ENCODE measurements around the gene TMEM91. TPM values are rescaled to one million over a fixed set of nuclear protein-coding genes. Genes with fewer than 3 reads are reported as not detected.

TMEM91 gene
- total and polyA plus RNA-seq, 9 of the 15 experiments (the other 6 are each of a cell fraction or from before 2014, with no cell fraction given): 1.2 to 5.2 (median 2.7) TPM

DNA sequence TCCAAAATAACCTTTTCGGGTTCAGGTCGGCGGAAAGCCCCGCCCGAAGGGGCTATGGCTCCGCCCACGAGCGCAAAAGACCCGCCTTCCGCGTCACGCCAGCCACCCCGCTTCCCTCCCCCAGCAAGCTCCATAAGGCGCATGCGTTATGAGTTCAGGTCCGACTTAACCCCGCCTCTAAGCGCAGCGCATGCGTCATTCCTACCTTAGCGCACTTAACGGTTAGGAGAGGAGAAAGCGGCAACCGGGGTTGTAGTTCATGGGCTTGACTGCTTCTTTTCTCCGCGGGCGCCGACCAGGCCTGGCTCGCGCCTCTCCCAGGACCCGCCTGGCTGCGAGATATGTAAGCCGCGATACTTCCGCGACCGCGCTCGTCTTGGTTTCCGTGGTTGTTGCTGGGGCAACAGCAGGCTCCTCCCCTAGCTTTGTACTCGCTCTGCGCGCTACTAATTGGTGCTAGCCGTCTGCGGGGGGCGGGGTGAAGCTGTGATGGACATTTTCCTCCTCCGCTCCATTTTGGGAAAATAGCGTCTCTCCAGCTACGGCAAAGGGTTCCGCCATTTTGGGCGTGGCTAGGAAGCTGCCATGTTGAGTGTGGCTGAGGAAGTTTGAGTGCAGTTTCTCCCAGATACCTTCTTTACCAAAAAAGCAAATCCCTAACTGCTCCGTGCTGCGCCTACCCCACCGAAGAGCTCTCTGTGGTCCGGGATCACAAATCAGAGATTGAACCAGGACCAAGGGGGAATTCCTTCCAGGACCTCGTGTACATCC is 12.4 kb upstream of the TMEM91 start, which contains the start of gene B9D2 (continued):
- no peak for TF ChIP-seq IFI16 (CRISPR knock-in tag; IDR thresholded peaks at IDR 0.05)
- TF ChIP-seq MECOM (CRISPR knock-in tag; IDR thresholded peaks at IDR 0.05): no peak
- no peak for TF ChIP-seq PCBP1 (IDR thresholded peaks at IDR 0.05; ENCODE audit: low read depth, low read length, poor library complexity, severe bottlenecking)
- TF ChIP-seq CHD4 (IDR thresholded peaks at IDR 0.05; ENCODE audit: insufficient read depth, insufficient replicate concordance, low read depth, low read length, poor library complexity, severe bottlenecking): no peak
- no peak for TF ChIP-seq ZNF24 (IDR thresholded peaks at IDR 0.05)
- no peak for TF ChIP-seq ZNF764 (CRISPR knock-in tag; IDR thresholded peaks at IDR 0.05; ENCODE audit: low read depth)
- TF ChIP-seq ZNF354B (CRISPR knock-in tag; IDR thresholded peaks at IDR 0.05): no peak
- TF ChIP-seq POLR2A (conservative IDR thresholded peaks at IDR 0.05): peak; percentile 93
- TF ChIP-seq, protein P1, sequence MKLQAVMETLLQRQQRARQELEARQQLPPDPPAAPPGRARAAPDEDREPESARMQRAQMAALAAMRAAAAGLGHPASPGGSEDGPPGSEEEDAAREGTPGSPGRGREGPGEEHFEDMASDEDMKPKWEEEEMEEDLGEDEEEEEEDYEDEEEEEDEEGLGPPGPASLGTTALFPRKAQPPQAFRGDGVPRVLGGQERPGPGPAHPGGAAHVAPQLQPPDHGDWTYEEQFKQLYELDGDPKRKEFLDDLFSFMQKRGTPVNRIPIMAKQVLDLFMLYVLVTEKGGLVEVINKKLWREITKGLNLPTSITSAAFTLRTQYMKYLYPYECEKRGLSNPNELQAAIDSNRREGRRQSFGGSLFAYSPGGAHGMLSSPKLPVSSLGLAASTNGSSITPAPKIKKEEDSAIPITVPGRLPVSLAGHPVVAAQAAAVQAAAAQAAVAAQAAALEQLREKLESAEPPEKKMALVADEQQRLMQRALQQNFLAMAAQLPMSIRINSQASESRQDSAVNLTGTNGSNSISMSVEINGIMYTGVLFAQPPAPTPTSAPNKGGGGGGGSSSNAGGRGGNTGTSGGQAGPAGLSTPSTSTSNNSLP (IDR thresholded peaks at IDR 0.05; ENCODE audit: borderline replicate concordance, low read depth, low read length): no peak
- no peak for TF ChIP-seq RBM14 (IDR thresholded peaks at IDR 0.05; ENCODE audit: borderline replicate concordance, insufficient read depth, low read depth, low read length)
- TF ChIP-seq CLOCK (CRISPR knock-in tag; IDR thresholded peaks at IDR 0.05; ENCODE audit: borderline replicate concordance): no peak
- no peak for TF ChIP-seq ZNF282 (CRISPR knock-in tag; IDR thresholded peaks at IDR 0.05)
- TF ChIP-seq XRCC3 (IDR thresholded peaks at IDR 0.05): no peak
- peak; percentile 53 for TF ChIP-seq TBP (optimal IDR thresholded peaks at IDR 0.05; ENCODE audit: low read depth, low read length)
- TF ChIP-seq KHSRP (IDR thresholded peaks at IDR 0.05): no peak
- no peak for TF ChIP-seq PRMT5 (CRISPR knock-in tag; IDR thresholded peaks at IDR 0.05)
- TF ChIP-seq HNRNPL (IDR thresholded peaks at IDR 0.05; ENCODE audit: low read depth, low read length): no peak
- no peak for TF ChIP-seq ZNF217 (CRISPR knock-in tag; IDR thresholded peaks at IDR 0.05)
- TF ChIP-seq RBM25 (IDR thresholded peaks at IDR 0.05; ENCODE audit: low read depth, low read length, severe bottlenecking): peak; percentile 48
- TF ChIP-seq ETS1 (conservative IDR thresholded peaks at IDR 0.05; ENCODE audit: control insufficient read depth, low read depth, low read length): peak; percentile 84; the same call in 1 of the 2 replicates
- peak; percentile 87 for TF ChIP-seq RBFOX2 (IDR thresholded peaks at IDR 0.05; ENCODE audit: low read depth, low read length)
- no peak for TF ChIP-seq DMBX1 (CRISPR knock-in tag; IDR thresholded peaks at IDR 0.05; ENCODE audit: borderline replicate concordance)
- peak; percentile 46; the same call in 1 of the 2 replicates for TF ChIP-seq TEAD4 (IDR thresholded peaks at IDR 0.05; ENCODE audit: low read length)
- no peak for TF ChIP-seq TEAD4 (CRISPR knock-in tag; IDR thresholded peaks at IDR 0.05; ENCODE audit: borderline replicate concordance)
- TF ChIP-seq PHF20 (IDR thresholded peaks at IDR 0.05; ENCODE audit: partially characterized antibody): no peak

Measured in K562 (cell line).